MM.1S (cell line): ENCODE results near the gene BMP7.

Source experiments
- CTCF ChIP-seq: fragments of 300-600 bp; sonication (generic); IDR thresholded peaks from 2 replicates; pipeline ENCODE4 v1.5.1; 2016; ENCODE audit warnings: antibody characterized with exemption, low read length, mixed read lengths
- EZH2phosphoT487 ChIP-seq: fragments of 300-600 bp; sonication (generic); IDR thresholded peaks from 2 replicates; pipeline ENCODE4 v1.6.1; 2018; ENCODE audit warnings: antibody characterized with exemption, low read length

- TF ChIP-seq CTCF: no peak
- TF ChIP-seq EZH2phosphoT487: no peak
These were observed 42.6 kb downstream of the BMP7 start for GRCh38 chr20:57223648-57224489.
